ENCODE measurements around the gene ARPP21.

DNA sequence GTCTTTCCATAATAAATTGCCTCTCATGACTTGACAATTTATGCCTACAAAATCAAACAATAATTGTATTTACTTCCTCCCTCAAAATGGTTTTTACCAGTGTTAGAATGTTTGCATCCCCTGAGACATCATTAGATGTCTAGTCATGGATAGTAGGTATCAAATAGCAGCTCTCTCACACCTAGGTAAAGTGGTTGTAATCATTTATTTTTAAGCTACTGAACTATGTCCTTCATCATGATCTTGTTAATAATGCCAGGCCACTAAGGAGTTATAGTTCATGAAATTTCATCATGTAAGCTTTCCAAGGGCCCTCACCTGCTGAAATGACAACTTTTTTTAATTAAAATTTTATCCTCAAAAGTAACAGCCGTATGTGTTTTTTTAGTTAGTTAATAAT, 134.1 kb downstream of the ARPP21 start:
- TF ChIP-seq, protein P1, sequence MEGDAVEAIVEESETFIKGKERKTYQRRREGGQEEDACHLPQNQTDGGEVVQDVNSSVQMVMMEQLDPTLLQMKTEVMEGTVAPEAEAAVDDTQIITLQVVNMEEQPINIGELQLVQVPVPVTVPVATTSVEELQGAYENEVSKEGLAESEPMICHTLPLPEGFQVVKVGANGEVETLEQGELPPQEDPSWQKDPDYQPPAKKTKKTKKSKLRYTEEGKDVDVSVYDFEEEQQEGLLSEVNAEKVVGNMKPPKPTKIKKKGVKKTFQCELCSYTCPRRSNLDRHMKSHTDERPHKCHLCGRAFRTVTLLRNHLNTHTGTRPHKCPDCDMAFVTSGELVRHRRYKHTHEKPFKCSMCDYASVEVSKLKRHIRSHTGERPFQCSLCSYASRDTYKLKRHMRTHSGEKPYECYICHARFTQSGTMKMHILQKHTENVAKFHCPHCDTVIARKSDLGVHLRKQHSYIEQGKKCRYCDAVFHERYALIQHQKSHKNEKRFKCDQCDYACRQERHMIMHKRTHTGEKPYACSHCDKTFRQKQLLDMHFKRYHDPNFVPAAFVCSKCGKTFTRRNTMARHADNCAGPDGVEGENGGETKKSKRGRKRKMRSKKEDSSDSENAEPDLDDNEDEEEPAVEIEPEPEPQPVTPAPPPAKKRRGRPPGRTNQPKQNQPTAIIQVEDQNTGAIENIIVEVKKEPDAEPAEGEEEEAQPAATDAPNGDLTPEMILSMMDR (IDR thresholded peaks at IDR 0.05) = no peak
- no peak for TF ChIP-seq POLR2A (IDR thresholded peaks at IDR 0.05)
